ENCODE measurements around the gene SIM2. TPM values are rescaled to one million over a fixed set of nuclear protein-coding genes. Genes with fewer than 3 reads are reported as not detected.

SIM2 gene
- total RNA-seq, 1 donor from 2014 or later, result not detected

DNA sequence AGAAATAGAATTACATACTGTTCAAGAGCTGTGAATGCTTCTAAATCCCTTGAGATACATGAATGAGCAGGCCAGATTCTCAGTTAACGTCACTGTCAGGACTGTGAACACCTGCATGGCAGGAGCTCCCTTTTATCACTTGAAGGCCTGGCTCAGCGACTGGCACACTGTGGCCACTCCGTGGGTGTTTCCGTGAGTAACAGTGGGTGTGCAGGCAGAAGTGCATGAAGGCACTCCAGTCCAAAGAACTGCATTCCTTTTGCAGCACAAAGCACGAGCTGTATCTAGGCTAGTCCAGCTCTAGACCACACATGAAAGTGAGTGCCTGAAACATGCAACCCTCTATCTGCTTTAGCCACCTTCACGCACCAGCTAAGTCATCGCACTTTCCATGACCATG is 9.6 kb upstream of the SIM2 start:
- no peak for TF ChIP-seq CTCF (IDR thresholded peaks at IDR 0.05; ENCODE audit: unreplicated experiment)
- Mint-ChIP-seq H3K36me3 (no peaks in the 10 kb centered on the region), H3K27me3 (ENCODE audit: low read depth) (peaks cover 95% of the 10 kb centered on the region), H3K9me3 (no peaks in the 10 kb centered on the region), H3K4me1 (peaks cover 21% of the 10 kb centered on the region), H3K27ac (no peak overlapping the region), H3K4me3 (no peak overlapping the region)
- no peak for DNase-seq (ENCODE audit: low spot score in 2 of 2, unreplicated experiment in 2 of 2)

DNA sequence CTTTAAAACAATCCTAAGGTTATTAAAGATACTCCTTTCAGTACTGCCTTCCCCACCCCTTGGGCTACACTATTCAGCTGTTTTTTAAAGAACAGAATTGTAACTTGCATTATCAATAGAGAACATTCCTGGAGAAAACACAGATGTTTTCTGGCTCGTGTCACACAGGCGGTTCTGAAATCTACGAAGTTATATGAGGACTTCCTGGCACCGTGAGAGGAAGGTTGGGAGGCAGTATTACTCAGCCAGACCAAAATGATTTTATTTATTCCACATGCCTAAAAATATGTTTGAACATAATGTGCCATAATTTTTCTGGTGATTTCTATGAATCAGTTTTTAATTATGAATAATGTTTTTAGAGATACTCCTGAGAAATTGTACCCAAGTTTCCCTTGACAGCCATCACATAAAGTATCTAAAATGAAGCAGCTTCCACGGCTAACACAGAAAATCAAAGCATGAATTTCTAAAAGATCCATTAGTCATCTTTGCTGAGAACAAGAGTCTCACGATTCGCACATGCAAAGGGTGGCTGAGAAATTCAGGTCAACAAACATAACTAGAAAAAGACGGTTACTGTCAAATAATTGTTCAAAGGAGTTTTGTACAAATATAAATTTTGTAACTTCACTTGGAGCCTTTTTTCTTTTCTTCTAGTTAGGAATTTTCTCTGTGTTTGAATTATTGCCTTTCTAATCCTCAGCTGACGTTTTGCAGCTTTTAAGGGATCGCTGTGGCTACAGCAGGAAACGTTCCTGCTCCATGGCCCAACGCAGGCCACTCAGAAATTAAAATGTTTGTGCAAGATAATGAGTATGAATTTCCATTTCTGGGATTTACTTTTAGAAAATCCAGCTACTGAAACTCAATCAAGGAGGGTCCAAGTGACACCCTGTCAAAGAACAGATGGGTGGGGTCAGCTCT is 8.0 kb upstream of the SIM2 start:
- Mint-ChIP-seq H3K36me3 (no peaks in the 10 kb centered on the region), H3K4me1 (peaks cover 21% of the 10 kb centered on the region), H3K27ac (no peak overlapping the region), H3K27me3 (ENCODE audit: low read depth) (peaks cover 95% of the 10 kb centered on the region), H3K4me3 (no peak overlapping the region), H3K9me3 (no peaks in the 10 kb centered on the region)
- DNase-seq (ENCODE audit: low spot score in 2 of 2, unreplicated experiment in 2 of 2), result no peak
- no peak for TF ChIP-seq CTCF (IDR thresholded peaks at IDR 0.05; ENCODE audit: unreplicated experiment)

DNA sequence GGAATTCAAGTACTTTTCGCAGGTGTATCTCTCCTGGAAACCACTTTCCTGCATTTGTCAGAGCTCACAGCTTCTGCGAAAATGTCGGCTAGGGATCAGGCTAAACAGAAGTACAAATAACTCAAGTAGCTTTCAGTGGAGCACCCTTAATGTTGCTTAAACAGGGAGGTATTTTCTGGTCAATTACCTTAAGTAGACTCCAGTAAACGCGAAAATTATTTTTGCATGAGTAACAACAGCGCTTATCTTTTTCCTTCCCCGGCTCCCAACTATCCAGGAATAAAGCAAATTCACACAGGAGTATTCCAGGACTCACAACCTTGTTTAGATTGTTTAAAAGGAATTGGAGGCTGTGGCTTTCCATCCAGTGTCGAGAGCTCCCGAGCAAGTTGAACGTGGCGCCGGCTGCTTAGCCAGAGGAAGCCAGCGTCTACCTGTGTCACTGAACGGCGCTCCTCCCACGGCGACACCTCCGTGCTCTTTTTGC is 7.3 kb upstream of the SIM2 start:
- Mint-ChIP-seq H3K4me3 (no peak overlapping the region), H3K36me3 (no peaks in the 10 kb centered on the region), H3K27me3 (ENCODE audit: low read depth) (peaks cover 97% of the 10 kb centered on the region), H3K9me3 (no peaks in the 10 kb centered on the region), H3K27ac (no peak overlapping the region), H3K4me1 (peaks cover 21% of the 10 kb centered on the region)
- no peak for TF ChIP-seq CTCF (IDR thresholded peaks at IDR 0.05; ENCODE audit: unreplicated experiment)
- no peak for DNase-seq (ENCODE audit: low spot score in 2 of 2, unreplicated experiment in 2 of 2)

DNA sequence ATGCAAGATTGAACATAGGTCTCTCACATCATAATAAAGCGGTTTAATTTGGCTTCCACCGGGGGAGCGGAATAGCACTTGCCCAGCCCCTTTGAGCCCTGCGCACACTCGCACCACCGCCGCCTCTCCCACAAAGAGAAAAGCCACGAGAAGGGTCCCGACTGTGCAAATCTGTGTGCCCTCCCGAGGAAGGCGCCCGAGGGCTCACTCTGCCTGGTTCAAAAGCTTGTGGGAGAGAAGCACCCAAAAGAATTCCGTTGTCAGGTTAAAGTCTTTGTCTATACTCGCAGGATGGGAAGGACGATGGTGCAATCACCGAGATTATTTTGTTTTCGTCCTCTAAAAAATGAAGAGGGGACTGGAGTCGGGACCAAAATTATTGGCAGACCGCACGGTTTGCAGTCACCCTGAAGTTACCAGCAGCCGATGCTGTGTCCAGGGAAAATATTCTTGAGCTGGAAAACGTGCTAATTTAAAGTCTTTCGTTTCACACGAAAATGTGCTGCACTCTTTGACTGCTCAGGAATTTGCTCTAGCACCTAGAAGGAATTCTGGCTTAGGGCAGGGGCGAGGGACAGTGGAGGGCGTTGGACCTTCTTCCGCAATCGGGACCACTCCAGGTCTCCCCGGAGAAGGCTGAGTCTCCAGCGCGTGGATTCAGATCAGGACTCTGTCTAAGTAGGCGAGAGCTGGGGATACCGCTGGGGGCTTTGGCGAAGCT is 6.6 kb upstream of the SIM2 start:
- peaks cover 97% of the 10 kb centered on the region for H3K27me3 Mint-ChIP-seq (ENCODE audit: low read depth)
- H3K9me3 Mint-ChIP-seq, result no peaks in the 10 kb centered on the region
- no peaks in the 10 kb centered on the region for H3K36me3 Mint-ChIP-seq
- H3K27ac Mint-ChIP-seq, result no peak overlapping the region
- DNase-seq (ENCODE audit: low spot score in 2 of 2, unreplicated experiment in 2 of 2), result peak in 1 of 2 experiments; percentile 46
- H3K4me3 Mint-ChIP-seq, result no peak overlapping the region
- TF ChIP-seq CTCF (IDR thresholded peaks at IDR 0.05; ENCODE audit: unreplicated experiment), result no peak
- peaks cover 21% of the 10 kb centered on the region for H3K4me1 Mint-ChIP-seq

DNA sequence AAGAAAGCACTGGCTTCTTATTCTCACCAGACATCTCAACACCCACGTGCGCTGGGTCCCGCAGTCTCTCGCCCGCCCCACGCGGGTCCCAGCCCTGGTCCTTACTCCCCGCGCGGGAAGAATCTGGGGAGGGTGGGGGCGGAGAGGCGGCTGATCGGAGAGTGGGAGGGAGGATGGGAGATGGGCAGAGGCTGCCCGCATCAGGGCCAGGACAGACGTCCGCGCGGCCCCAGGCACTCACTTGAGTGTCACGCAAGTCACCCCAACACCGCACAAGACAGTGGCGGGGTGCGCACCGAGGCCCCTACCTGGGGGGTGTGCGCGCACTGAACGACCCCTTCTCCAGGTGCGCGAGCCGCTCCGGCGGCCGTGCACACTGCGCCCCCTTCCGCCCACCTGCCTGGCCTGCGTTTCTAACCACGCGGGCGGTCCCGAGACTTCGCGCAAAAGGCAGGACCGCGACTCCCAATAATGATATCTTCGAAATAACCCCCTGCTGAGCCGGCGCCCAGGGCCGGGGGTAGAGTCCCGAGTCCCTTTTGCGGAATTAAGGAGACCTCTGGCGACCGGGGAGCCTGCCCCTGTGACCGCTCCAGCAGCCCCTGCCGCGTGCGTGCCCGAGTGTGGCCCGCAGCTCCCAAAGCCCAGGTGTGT is 6.0 kb upstream of the SIM2 start:
- no peak overlapping the region for H3K27ac Mint-ChIP-seq
- DNase-seq (ENCODE audit: low spot score in 2 of 2, unreplicated experiment in 2 of 2), result peak in 1 of 2 experiments; percentile 68
- H3K9me3 Mint-ChIP-seq, result no peaks in the 10 kb centered on the region
- H3K4me1 Mint-ChIP-seq, result peaks cover 21% of the 10 kb centered on the region
- H3K36me3 Mint-ChIP-seq, result no peaks in the 10 kb centered on the region
- peaks cover 97% of the 10 kb centered on the region for H3K27me3 Mint-ChIP-seq (ENCODE audit: low read depth)
- H3K4me3 Mint-ChIP-seq, result no peak overlapping the region
- TF ChIP-seq CTCF (IDR thresholded peaks at IDR 0.05; ENCODE audit: unreplicated experiment), result no peak

All from mesothelial cell of epicardium (in vitro differentiated cells).